HFFc6 (cell line): ENCODE data around the gene UFC1. TPM values are rescaled to one million over a fixed set of nuclear protein-coding genes. Genes with fewer than 3 reads are reported as not detected.

ENCODE experiments used
- DNase-seq: peaks from one replicate; pipeline ENCODE4 v3.0.0-alpha.2; 2018
- H3K27ac Mint-ChIP-seq: 2 replicates; pipeline ENCODE4 v1.8.0; 2020; ENCODE audit warnings: mild to moderate bottlenecking, mixed read lengths
- H3K27me3 Mint-ChIP-seq: 2 replicates; pipeline ENCODE4 v1.8.0; 2021; ENCODE audit warnings: mild to moderate bottlenecking, moderate library complexity, mixed read lengths; ENCODE audit not compliant: insufficient read depth
- H3K36me3 Mint-ChIP-seq: 2 replicates; pipeline ENCODE4 v1.8.0; 2021; ENCODE audit warnings: low read depth, mixed read lengths
- H3K4me1 Mint-ChIP-seq: 2 replicates; pipeline ENCODE4 v1.8.0; 2020; ENCODE audit warnings: low read depth, mixed read lengths
- H3K4me3 Mint-ChIP-seq: 2 replicates; pipeline ENCODE4 v1.8.0; 2020; ENCODE audit warnings: mild to moderate bottlenecking, moderate library complexity, mixed read lengths
- H3K9me3 Mint-ChIP-seq: 2 replicates; pipeline ENCODE4 v1.8.0; 2020; ENCODE audit warnings: mild to moderate bottlenecking, mixed read lengths
- total RNA-seq, 6 experiments: library from RNA; stranded (reverse); fragmentation: NEBNext Ultra II Directional; extraction: Animal tissue kit (Norgen Biotek cat#: 25700); gene quantifications; 2 replicates in 1 of 6; 3 replicates in 5 of 6; pipeline ENCODE4 v1.2.3, GENCODE V29; 2021
- TF ChIP-seq, protein P1 (sequence below): fragments of 200-600 bp; sonication (generic); IDR thresholded peaks from 2 replicates; pipeline ENCODE4 v1.5.0; 2021; ENCODE audit warnings: antibody characterized with exemption, mild to moderate bottlenecking

Gene UFC1
- total RNA-seq, 6 experiments from 2014 or later: 83.8 to 92.6 (median 85.1) TPM

DNA sequence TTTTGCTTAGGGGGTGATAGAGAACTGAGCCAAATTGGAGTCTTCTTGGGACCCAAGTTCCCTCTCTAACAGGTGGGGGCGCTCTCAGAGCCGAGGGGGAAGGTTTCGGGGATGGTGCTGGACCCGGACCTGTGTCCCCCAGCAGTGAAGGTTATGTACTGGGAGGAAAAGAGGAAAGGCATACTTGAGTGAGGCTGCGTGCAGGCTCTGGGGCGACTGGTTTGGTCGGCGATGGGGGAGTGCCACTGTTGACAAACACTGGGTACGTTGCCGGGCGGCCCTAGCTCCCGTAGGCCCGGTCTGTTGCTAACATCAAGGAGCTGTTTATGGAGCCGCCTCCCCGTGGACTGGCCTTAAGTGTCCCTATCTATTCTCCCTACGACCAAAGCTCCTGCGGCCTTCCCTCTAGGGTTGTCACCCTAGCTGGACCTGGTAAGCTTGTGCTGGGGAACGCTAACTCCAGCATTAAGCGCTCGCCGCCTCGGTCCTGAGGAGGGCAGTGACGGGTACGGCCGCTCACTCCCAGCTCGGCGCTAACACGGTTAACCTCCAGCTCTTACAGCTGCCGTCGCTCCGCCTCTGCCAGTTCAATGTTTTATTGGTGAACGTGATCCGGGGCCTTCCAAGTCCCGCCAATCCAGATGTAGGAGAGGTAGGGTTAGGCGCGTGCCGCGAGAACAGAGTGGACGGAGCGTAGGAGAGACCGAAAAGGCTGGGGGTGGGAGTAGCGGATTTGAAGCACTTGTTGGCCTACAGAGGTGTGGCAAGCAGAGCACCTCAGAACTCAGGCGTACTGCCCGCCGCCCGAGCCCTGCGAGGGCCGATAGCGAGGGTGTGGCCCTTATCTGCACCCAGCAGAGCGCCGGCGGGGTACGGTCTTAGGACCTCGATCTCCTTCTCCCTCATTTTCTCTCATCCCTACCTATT is 12.2 kb downstream of the UFC1 start, which contains the start of gene PPOX:
Gene PPOX (plus strand): TSS at position 685 of the 927 bp plus-strand sequence. CDS start 422 bp downstream, outside the sequence.
- Mint-ChIP-seq H3K9me3 (no peaks in the 10 kb centered on the region), H3K27me3 (no peaks in the 10 kb centered on the region; the same call in none of the 2 replicates), H3K4me1 (peaks cover 30% of the 10 kb centered on the region), H3K27ac (peak within 1 kb of the TSS; percentile 100), H3K36me3 (peaks cover 2% of the 10 kb centered on the region), H3K4me3 (peak within 1 kb of the TSS; percentile 94)
- TF ChIP-seq, protein P1, sequence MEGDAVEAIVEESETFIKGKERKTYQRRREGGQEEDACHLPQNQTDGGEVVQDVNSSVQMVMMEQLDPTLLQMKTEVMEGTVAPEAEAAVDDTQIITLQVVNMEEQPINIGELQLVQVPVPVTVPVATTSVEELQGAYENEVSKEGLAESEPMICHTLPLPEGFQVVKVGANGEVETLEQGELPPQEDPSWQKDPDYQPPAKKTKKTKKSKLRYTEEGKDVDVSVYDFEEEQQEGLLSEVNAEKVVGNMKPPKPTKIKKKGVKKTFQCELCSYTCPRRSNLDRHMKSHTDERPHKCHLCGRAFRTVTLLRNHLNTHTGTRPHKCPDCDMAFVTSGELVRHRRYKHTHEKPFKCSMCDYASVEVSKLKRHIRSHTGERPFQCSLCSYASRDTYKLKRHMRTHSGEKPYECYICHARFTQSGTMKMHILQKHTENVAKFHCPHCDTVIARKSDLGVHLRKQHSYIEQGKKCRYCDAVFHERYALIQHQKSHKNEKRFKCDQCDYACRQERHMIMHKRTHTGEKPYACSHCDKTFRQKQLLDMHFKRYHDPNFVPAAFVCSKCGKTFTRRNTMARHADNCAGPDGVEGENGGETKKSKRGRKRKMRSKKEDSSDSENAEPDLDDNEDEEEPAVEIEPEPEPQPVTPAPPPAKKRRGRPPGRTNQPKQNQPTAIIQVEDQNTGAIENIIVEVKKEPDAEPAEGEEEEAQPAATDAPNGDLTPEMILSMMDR: peak; percentile 74
- peak; percentile 99 for DNase-seq

DNA sequence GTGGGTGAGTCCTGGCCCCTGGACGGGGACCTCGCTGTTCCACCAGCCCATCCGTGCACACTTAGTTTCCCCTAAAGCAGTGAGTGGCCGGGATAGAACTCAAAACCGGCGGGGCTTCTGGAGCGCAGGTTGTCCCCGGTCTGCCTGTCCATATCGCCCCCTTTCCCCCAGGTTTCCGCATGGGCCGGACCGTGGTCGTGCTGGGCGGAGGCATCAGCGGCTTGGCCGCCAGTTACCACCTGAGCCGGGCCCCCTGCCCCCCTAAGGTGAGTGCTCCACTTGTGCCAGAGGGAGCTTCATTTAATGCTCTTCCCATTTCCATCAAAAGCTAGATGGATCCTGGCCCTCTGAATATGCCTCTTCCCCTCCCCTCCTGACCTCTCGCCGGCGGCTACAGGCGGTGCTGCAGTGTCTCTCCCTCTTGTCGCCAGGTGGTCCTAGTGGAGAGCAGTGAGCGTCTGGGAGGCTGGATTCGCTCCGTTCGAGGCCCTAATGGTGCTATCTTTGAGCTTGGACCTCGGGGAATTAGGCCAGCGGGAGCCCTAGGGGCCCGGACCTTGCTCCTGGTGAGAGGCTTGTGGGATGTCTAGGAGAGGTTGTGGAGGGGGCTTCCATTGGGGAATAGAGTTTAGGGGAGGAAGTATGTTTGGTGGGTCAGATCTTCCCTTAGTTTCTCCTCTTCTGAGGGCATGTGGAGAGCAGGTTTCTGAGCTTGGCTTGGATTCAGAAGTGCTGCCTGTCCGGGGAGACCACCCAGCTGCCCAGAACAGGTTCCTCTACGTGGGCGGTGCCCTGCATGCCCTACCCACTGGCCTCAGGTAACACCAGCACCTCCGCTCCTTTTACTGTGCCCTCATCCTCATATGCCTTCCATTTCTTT is 13.1 kb downstream of the UFC1 start:
- Mint-ChIP-seq H3K27ac (peak overlapping the region; percentile 100), H3K9me3 (no peaks in the 10 kb centered on the region), H3K4me1 (peaks cover 25% of the 10 kb centered on the region), H3K36me3 (peaks cover 5% of the 10 kb centered on the region; the same call in 1 of the 2 replicates), H3K27me3 (no peaks in the 10 kb centered on the region; the same call in none of the 2 replicates), H3K4me3 (peak overlapping the region; percentile 94)
- peak; percentile 20 for DNase-seq
- TF ChIP-seq, protein P1: no peak

DNA sequence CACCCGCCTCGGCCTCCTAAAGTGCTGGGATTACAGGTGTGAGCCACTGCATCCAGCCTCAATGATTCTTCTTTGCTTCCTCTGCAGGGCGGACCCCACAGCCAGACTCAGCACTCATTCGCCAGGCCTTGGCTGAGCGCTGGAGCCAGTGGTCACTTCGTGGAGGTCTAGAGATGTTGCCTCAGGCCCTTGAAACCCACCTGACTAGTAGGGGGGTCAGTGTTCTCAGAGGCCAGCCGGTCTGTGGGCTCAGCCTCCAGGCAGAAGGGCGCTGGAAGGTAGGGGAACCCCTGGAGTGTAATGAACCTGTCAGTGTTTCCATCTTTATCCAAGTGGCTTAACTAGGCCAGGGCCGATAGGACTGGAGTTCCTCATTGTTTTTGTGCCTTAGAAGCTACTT is 15.1 kb downstream of the UFC1 start:
- Mint-ChIP-seq H3K9me3 (no peaks in the 10 kb centered on the region), H3K4me3 (no peak overlapping the region), H3K36me3 (peaks cover 15% of the 10 kb centered on the region), H3K27ac (no peak overlapping the region), H3K27me3 (no peaks in the 10 kb centered on the region; the same call in none of the 2 replicates), H3K4me1 (peaks cover 44% of the 10 kb centered on the region)
- DNase-seq: no peak
- TF ChIP-seq, protein P1: no peak

DNA sequence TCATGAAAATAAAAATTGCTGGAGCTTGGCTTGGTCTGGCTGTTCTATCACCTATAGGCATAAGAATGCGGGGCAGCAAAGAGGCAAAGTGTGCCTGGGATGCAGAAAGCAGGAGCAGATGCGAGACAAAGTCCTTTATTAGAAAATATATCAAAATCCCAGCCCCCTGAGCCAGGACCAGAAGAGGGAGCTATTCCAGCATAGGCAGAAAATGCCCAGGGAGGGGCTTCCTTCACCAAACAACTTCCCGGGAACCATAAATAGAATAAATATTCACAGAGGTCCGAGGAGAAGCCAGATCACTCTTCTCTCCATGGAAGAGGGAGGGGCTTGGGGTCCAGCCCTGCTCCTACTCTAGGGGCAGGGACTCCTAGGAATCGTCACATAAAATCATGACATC is 17.4 kb downstream of the UFC1 start:
- H3K4me1 Mint-ChIP-seq: peaks cover 44% of the 10 kb centered on the region
- no peaks in the 10 kb centered on the region; the same call in none of the 2 replicates for H3K27me3 Mint-ChIP-seq
- TF ChIP-seq, protein P1: peak; percentile 66
- no peak overlapping the region for H3K4me3 Mint-ChIP-seq
- no peak for DNase-seq
- peak overlapping the region; percentile 61; the same call in 1 of the 2 replicates for H3K27ac Mint-ChIP-seq
- no peaks in the 10 kb centered on the region; the same call in 1 of the 2 replicates for H3K9me3 Mint-ChIP-seq
- peaks cover 30% of the 10 kb centered on the region for H3K36me3 Mint-ChIP-seq

DNA sequence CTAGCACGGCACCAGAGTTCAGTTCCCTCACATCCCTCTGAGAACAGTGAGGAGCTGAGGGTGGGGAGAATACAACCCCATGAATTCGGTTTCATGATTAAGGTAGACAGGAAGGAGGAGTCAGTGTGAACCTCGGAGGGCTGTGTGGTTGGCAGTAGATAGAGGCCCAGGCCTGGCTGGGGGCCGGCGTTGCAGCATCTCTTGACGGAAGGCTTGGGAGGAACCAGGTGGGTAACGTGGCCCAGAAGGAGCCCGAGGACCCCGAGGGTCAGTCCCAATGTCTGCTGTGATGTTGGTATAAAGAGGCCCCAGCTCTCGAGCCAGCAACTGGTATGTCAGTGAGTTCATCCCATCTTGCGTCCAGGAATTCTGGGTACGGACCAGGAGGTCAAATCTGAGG is 17.9 kb downstream of the UFC1 start:
- H3K36me3 Mint-ChIP-seq: peaks cover 30% of the 10 kb centered on the region
- H3K27ac Mint-ChIP-seq: peak overlapping the region; percentile 74
- TF ChIP-seq, protein P1: no peak
- peaks cover 49% of the 10 kb centered on the region for H3K4me1 Mint-ChIP-seq
- peaks cover 3% of the 10 kb centered on the region for H3K27me3 Mint-ChIP-seq
- H3K9me3 Mint-ChIP-seq: no peaks in the 10 kb centered on the region; the same call in 1 of the 2 replicates
- no peak overlapping the region for H3K4me3 Mint-ChIP-seq
- no peak for DNase-seq
